T-helper 2 cell (primary cell): ENCODE measurements around the gene ASAP2.

Experiments
- DNase-seq, 5 experiments: peaks; one replicate each; pipeline versions ENCODE4 v3.0.0 to v3.0.0-alpha.2; 2012 to 2022

The ASAP2 gene

DNA sequence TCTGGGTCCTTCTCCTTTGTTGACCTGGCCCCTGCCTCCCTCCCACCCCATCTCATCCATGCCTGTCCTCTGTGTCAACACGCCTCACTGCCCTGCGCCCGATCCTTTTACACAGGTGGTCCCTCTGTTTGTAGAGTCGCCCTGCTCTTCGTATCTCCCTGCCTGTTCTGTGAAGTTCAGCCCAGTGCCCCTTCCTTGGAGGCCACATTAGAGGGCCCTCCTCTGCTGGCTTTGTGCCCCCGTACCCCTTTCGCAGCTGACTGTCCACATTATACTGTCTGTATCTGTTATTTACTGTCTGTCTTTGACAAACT lies 25.5 kb downstream of the ASAP2 start:
- no peak for DNase-seq

DNA sequence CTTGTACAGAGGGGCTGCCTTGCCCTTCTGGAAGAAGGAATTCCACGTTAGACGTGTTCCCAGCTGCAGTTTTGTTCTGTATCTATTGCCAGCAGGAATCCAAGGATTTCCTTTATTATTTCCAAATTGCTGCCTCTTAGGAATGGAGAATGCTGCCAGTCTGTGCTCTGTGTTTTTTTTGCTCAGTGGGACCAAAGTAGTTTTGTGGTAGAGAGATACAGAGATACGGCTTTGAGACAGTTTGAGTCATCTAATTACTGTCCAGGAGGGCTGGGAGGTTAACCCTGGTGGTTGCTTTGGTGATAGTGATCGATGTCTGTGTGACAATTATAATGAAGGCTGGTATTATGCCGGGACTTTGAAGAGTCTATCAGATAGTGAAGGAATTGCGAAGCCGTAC lies 26.3 kb downstream of the ASAP2 start:
- peak in 1 of 5 experiments; percentile 50 for DNase-seq

DNA sequence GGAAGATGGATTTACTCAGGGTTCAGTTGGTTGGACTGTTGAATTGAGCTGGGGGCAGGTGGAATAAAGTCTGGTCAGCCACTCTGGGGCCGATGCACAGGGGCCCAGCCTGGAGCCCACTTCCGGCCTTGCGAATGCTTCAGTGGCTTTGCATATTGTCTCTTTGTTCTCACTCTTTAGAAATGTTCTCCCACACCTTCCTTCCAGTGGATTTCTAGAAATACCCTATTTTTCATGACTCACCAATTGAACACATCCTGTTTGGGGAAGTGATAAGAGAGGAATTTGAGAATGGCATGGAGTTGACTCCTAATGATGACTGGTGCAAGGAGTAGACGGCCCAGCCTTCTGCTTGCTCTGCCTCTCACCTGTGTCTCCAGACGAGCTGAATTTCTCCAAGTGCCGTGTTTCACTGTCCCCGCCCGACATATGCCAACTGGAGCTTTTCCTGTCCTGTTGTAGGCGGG lies 28.1 kb downstream of the ASAP2 start:
- DNase-seq = no peak

DNA sequence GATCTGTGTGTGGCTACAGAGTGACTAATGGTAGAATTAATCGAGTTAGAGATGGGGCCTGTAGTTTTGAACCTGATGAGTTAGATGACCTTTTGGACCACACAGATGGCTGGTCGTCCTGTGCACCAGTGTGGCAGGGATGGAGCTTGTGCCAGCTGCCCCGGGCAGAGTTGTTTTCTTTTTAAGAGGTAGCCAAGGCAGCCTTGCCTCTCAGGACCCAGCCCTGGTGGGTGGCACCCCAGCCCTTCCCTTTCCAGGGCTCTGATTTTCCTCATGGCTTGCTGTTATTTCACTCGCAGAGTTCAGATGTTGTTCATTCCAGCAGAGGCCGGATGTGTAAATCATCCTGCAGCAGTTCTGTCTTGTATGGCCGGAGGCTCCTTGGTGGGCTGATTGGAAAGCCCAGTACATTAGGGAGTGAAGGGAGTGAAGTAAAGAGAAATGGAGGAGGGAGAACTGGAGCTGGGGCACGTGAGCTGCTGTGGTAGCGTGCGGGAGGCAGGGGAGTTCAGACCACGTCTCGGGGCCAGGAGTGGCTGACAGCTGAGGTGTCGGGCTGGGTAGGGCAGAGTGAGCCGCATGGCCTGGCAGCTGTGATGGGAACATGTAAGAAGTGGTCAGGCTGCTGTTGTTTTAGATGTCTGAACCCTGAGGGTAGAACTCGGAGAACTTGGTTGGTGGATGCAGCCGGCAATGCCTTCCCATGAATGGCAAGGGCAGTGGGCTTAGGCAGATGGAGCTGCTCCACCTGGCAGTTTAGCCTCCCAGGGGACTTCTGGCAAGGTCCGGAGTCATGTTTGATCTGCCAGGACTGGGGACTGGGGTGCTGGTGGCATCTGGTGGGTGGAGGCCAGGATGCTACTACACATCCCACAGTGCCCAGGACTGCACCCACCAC lies 28.8 kb downstream of the ASAP2 start:
- no peak for DNase-seq

DNA sequence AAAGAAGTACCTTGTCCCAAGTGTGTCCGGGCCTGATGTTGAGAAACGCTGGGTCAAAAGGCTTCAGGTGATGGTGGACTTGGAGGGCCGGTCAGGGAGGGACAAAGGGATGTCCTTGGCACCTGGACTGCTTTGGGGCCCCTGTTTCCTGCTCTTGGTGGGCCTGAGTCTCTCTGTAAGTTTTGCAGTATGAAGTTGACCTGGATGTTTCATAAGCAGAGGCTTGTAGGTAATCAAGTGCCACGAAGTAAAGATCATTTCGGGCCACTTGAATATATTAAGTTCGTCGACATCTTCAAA lies 29.4 kb downstream of the ASAP2 start:
- DNase-seq = no peak

DNA sequence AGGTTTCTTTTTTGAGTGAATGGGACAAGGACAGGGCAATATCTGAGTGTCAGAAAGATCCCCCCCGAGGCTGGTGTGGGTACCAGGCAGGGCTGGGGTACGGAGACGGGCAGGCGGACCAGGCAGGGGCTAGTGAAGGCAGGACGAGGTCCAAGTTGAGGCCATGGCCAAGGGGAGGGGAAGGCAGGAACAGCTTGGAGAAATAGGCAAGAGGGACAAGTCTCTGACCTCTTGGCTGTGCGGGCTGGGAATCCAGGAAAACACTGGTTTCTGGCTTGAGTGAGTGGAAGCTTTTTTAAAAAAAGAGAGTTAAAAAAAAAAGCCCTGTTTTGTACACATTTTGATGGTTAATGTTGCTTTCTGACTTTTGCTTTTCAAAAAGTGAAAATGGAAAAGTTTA lies 30.3 kb downstream of the ASAP2 start:
- no peak for DNase-seq

DNA sequence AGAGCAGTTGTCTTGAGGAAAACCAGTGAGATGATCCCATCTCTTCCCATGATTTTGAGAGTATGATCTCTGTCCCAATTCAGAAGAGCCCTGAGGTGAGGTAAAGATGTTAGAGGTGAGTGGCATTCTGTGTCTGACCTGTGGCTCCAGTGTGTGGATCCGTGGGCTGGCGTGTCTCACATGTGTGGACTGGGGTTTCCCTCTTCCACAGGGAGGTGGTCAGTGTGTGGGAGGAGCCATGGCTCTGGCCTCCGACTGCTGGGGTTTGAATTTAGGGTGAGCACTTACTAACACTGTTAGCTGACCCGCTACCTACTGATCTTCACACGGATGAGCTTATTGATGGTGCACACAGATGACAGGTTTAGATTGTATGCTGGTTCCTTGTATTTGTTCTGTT lies 31.2 kb downstream of the ASAP2 start:
- DNase-seq = no peak

DNA sequence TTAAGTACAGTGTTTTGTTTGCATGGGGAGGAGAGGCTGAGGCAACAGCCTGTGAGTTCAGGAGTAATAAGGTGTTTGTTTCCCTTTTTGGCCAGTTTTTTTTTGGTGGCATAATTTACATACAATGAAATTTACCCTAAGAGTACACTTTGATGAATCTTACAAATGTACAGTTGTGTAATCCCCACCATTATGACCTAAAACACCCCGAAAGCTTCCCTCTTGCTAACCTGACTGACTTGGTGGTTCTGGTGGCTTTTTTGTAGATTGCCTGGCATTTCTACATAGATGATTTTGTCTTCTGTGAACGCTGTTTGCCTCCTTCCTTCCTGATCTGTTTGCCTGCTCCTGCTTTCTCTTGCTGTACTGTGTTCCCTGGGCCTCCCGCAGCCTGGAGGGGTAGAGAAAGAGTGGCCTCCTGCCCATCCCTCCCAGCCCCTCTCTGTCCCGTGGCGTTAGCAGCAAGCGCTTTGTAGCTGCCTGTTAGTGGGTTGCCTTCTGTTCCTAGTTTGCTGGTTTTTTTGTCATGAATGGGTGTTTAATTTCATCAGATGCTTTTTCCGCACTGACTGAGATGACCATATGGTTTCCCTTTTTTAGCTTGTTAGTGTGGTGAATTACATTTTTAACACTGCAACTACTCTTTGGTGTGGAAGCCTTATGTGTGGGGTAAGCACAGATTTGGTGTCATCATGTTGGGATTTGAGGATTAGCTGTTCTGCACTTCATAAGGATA lies 32.1 kb downstream of the ASAP2 start:
- no peak for DNase-seq

DNA sequence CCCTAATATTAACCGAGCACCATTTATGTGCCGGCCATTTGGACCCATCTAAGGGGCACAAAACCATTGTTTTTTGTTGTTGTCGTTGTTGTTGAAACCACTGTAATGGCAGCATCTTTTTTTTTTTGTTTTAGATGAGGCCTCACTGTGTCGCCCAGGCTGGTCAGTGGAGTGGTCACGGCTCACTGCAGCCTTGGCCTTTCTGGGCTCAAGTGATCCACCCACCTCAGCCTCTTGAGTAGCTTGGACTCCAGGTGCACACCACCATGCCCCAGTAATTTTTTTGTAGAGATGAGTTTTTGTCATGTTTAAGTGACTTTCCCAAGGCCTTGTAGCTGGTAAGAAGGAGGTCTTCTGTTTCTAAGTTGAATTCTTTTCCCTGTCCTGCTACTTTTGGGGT lies 33.0 kb downstream of the ASAP2 start:
- no peak for DNase-seq

DNA sequence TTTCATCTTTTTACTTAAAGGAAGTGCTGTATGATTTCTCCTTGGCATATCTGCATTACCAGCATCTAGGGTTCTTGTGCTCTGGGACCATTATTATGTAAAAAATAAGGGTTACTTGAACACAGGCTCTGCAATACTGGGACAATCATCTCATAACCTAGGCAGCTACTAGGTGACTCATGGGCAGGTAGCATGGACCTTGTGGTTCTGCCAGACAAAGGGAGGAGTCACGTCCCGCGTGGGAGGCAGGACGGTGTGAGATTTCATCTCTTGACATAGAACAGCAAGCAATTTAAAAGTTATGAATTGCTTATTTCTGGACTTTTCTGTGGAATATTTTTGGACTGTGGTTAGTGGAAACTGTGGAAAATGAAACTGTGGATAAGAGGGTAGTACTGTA lies 34.1 kb downstream of the ASAP2 start:
- DNase-seq = no peak

DNA sequence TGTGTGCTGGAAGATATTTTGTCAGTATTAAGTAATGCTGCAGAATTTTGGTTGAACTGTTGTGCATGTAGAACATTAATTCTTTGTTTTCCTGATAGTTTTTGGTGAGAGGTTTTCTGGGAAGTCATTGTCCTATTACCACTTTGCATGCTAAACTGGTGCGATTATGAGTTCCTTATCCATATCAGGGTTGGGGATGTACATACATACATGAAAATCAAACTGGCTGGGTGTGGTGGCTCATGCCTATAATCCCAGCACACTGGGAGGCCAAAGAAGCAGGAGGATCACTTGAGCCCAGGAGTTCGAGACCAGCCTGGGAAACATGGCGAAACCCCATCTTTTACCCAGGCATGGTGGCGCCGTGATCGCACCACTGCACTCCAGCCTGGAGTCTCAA lies 34.6 kb downstream of the ASAP2 start:
- DNase-seq = no peak

DNA sequence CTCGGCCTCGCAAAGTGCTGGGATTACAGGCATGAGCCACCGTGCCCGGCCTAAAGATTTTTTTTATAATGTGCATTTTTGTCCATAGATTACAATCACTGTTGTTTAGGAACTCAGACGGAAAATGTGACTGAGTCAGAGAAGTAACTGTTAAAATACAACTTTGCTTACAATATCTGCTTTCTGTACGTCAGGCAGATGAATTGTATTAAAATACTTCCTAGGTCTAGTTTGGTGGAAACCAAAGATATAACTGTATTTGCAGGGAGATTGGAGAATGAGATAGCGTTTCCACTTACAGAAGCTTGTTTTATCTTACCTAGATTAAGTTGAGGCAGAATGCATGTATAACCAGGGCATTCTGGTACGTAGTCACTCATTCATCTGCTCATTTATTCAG lies 36.7 kb downstream of the ASAP2 start:
- DNase-seq = no peak

DNA sequence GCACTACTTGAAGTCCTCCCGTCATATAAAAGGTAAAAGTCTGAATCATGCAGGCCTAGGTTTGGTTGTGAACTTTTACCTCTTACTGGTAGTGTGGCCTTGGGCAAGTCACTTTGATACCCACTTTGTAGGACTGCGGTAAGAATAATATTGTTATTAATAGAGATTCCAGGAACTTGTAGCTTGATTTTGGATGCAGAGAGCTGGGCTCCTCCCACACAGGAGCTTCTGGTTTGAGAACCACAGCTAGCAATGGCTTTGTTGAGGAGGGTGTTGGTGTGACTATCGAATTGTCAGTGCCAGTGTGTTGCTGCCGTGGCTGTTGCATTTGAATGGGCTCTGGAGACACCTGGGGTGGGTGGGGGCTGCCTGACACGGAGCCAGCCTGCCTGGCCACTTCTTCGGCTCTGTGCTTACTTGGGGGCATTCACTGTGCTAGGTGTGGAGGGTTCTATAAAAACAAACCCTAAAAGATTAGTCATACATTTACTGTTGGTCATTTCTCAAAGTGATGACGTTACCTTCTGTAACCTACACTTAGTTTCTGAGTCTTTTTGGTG lies 38.5 kb downstream of the ASAP2 start:
- peak in 1 of 5 experiments; percentile 39 for DNase-seq

DNA sequence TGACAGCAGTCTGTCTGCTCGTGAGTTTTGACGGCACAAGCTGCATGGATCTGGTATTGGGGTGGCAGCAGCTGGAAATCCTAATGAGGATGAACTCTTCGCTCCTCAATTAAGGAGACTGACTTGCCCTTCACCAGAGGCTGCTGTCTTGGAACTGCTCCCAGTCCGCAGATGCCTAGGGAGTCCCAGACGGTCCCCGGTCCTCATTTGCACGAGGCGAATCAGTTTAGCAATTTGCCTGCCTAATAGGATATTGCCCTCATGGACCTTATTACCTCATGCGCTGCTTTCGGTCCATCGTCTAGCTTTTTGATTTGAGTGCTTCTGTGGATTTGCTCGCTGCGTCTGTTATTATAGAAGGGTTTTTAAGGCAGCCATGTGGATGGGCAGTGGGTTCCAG lies 40.6 kb downstream of the ASAP2 start:
- no peak for DNase-seq

DNA sequence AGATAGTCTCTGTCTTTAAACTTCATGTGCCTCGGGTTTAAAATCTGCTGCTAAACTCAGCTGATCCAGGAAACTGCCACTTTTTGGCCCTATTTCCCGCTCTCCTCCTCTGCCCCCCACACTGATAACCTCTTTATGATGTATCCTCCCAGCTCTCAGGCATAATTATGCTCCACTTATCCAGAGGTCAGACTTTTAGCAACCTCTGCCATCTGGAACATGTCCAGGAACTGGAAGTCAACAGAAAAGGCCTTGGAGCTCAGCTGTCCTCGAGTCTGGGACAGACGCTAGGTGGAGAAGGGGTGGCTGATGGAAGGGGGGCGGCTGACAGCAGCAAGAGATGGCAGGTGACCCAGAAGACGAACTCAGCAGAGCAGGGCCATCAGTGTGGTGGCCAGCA lies 41.2 kb downstream of the ASAP2 start:
- no peak for DNase-seq

DNA sequence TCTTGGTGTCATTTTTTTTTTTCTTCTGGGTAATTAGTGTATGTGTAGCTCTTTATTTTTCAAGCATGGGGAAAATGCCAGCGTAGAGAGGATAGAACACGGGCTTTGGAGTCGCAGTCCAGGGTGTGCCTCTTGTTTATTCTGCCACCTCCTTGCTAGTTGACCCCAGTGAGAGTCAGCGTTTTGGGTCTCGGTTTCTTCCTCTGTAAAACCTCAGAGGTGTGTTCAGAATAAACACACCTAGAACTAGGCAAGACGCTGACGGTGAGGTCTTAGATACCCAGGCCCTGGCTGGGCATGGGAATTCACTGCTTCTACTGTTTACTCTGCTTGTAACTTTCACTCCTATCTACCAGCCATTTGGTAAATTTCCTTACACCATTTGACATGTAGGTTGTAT lies 41.8 kb downstream of the ASAP2 start:
- no peak for DNase-seq

DNA sequence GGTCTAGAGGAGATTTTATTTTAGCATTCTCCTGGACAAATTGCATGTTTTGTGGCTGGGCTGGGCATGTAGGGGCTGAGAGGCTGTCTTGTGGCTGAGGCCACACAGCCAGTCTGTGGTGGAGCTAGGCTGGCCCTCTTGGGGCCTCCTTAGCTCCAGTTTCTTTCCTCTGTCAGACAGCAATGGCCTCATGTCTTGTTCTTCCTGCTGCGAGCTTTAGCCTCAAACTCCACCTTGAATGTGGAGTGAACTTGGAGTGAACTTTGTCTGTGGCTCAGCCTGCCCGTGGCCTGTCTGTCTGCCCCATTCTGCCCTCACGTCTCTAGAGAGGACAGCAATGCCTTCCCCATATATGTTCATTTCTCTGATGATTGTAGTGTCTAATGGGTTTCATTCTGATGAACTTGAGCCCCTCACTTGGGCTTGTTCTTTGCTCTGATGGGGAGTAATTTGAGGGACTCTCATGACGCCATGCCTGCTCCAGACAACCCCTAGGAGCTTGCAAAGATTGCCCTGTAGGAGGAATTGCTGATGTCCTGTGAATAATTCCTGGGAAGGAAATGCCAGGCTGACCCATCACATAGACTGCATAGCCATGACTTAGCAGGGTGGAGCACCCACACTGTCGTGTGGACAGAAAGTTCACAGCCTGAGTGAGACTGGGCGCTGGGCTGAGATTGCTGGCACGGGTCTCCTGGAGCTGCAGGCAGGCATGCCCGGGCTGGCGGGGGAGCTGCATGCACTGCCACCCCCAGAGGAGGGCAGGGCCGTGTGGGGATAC lies 42.6 kb downstream of the ASAP2 start:
- DNase-seq = no peak

DNA sequence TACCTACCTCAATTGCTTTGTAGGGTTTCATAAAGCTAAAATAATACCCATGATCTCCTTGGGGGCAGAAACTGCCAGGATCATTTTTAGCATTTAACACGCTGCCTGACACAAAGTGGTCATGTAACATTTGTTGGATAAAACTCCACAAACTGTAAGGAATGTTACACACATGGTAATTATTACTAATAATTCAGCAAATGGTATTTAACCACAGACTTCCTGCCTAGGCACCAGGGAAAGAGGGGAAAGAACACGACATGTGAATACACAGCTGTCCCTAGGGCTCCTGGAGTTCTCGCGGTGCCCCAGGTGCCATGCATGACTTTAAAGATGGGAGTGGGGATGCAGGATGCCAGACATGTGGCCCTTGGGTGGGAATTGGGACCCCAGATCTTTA lies 43.5 kb downstream of the ASAP2 start:
- no peak for DNase-seq

DNA sequence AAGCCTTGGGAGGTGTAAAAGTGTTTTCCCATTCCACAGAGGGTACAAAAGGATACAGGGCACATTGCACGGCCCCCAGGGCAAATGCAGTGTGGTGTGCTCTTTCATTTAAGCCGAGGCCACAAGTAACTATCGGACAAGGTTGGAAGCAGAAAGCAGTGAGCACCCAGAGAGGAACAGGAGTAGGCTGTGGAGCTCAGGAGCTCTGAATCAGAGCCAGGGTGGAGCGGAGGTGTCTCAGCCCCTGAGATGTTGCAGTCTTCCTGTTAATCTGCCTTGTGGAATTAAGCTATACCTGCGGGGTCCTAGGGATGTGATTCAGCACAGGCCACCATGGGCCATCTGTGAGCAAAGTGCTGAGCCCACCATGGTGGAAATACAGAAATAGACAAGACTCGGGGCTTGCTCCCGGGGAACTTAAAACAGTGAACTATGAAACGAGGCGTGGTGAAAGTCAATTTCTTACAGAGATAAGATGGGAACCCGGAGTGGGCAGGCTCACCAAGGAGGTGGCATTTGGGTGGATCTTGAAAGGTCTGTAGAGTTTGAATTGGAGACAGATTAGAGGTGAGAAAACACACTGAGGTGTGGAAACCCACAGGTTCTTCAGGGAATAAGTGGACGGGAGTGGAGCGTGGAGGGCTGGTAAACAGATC lies 44.0 kb downstream of the ASAP2 start:
- no peak for DNase-seq

DNA sequence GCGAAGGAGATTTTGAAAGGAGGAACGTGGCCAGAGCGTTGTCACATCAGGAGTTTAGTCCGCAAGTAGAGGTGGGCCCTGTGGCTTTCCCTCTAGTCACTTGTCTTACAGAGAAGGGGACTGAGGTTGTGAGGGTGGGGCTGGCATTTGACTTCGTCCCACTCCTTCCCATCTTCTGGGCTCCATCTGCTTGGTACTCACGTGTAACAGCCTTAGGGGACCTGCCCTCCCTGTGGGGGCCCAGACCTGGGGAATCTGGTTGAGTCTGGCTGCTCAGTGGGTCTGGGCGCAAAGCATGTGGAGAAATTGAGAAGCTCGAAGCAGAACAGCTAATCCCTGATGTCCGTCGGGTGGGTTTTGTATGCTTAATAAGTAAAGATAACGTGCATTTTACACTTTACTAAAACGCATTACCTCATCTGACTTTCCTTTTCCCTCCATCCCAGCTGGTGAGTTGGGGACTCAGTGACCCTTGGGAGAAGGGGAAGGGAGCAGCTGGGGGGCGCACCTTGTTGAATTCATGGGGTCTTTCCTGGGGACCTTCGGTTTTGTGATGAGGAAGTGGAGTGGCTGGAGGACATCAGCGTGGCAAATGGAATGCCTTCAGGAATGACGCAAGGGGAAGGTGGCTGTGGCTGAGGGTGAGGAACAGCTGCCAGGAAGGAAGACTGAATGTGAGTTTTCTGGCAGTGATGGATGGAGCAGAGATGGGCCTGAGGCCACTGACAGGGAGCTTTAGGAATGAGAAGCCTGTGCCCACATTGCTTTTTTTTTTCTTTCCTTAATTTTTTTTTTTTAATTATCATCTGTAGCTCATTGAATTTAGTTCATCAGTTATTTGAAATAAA lies 44.8 kb downstream of the ASAP2 start:
- DNase-seq = no peak

DNA sequence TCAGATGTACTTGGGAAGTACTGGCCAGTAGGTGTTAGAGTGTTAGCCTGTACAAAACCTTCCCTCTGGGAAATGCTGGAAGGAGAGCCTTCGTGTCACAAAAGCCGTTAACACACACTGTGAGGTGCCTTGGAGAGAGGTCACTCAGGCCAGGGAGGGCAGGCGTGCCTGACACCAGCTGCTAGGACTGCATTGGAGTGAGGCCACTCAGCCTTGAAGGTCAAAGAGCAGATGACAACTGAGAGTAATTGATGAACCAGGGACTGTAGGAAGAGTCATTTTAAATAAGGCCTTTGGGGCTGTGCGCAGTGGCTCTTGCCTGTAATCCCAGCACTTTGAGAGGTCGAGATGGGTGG lies 45.4 kb downstream of the ASAP2 start:
- DNase-seq = no peak

DNA sequence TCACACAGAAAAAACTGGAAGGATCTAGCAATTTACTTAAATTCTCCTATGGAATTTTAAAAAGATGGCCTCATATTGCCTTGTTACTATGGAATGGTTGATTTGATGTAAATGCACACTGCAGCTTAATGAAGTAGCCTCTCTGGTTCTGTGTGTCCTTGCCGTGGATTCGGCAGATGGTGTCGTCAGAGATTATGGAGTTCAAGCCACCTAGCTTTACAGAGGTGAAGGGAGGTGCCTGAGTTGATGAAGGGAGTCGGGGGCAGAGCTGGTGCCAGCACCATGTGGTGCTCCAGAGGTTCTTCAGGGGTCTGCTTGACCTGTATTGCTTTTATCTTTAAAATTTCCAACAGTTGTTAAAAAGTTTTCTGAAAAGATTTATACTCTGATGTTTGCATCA lies 48.8 kb downstream of the ASAP2 start:
- DNase-seq = no peak
